Measurements from ENCODE around the gene RPS3. TPM values are rescaled to one million over a fixed set of nuclear protein-coding genes. Genes with fewer than 3 reads are reported as not detected.

Gene RPS3
- total and polyA plus RNA-seq, 9 of the 15 experiments (the other 6 are each of a cell fraction or from before 2014, with no cell fraction given), result 2,700 to 5,771 (median 3,679) TPM

- TF ChIP-seq PBX2 (CRISPR knock-in tag; IDR thresholded peaks at IDR 0.05; ENCODE audit: low read depth) (no peak), PBX2 (tag; conservative IDR thresholded peaks at IDR 0.05; ENCODE audit: low read depth) (peak; percentile 76), CEBPZ (IDR thresholded peaks at IDR 0.05; ENCODE audit: borderline replicate concordance, low read depth, low read length) (no peak), SMARCA4 (IDR thresholded peaks at IDR 0.05) (0 out of 2 replicates have a peak, but pooled peaks have one; percentile 38), ZNF766 (CRISPR knock-in tag; conservative IDR thresholded peaks at IDR 0.05) (no peak), SMC3 (conservative IDR thresholded peaks at IDR 0.05; ENCODE audit: insufficient read depth, low read depth, low read length) (no peak), ZNF408 (CRISPR knock-in tag; IDR thresholded peaks at IDR 0.05; ENCODE audit: low read depth) (no peak), ARNT (IDR thresholded peaks at IDR 0.05) (no peak), POLR2H (tag; IDR thresholded peaks at IDR 0.05; ENCODE audit: low read depth) (no peak), HINFP (tag; conservative IDR thresholded peaks at IDR 0.05; ENCODE audit: low read depth) (no peak), MEIS2 (IDR thresholded peaks at IDR 0.05; ENCODE audit: partially characterized antibody) (peak; percentile 76), NFE2 (IDR thresholded peaks at IDR 0.05; ENCODE audit: low read depth) (no peak), HDAC6 (IDR thresholded peaks at IDR 0.05; ENCODE audit: low read depth, low read length) (no peak), ZNF224 (CRISPR knock-in tag; IDR thresholded peaks at IDR 0.05) (no peak), HEY1 (CRISPR knock-in tag; IDR thresholded peaks at IDR 0.05; ENCODE audit: borderline replicate concordance) (no peak), ZFP36 (IDR thresholded peaks at IDR 0.05; ENCODE audit: low read depth, low read length, partially characterized antibody) (no peak), ZNF431 (CRISPR knock-in tag; IDR thresholded peaks at IDR 0.05) (no peak), SREBF1 (IDR thresholded peaks at IDR 0.05; ENCODE audit: borderline replicate concordance, low read depth, low read length) (no peak), TAF9B (IDR thresholded peaks at IDR 0.05; ENCODE audit: partially characterized antibody) (no peak)
Measured at GRCh38 chr11:75371949-75372876, 27.1 kb upstream of the RPS3 start (continued).

All from K562 (cell line).